ENCODE results near the gene MINDY3.

DNA sequence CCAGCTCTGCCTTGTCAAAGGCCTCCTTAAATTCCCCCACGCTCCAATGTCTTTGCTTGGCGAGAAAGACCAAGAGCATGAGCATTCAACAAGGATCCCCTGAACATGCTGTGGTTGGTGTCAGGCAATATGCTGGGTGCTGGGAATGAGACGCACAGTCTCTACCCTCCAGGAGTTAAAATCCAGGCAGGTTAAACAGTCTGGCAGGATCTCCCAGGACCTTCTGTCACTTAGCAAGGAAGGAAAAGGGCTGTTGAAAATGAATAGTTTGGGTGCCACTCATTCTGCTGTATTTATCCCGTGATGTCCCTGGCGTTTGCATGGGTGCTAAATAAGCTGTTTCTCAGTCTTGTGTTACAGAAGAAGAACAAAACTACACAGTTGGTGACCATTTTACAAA, 118.7 kb downstream of the MINDY3 start:
- TF ChIP-seq, protein P1, sequence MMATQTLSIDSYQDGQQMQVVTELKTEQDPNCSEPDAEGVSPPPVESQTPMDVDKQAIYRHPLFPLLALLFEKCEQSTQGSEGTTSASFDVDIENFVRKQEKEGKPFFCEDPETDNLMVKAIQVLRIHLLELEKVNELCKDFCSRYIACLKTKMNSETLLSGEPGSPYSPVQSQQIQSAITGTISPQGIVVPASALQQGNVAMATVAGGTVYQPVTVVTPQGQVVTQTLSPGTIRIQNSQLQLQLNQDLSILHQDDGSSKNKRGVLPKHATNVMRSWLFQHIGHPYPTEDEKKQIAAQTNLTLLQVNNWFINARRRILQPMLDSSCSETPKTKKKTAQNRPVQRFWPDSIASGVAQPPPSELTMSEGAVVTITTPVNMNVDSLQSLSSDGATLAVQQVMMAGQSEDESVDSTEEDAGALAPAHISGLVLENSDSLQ (IDR thresholded peaks at IDR 0.05): no peak
- TF ChIP-seq HDGF (IDR thresholded peaks at IDR 0.05; ENCODE audit: borderline replicate concordance) (no peak), ELF4 (IDR thresholded peaks at IDR 0.05) (no peak), BHLHE40 (IDR thresholded peaks at IDR 0.05; ENCODE audit: borderline replicate concordance) (no peak), SP1 (IDR thresholded peaks at IDR 0.05) (no peak), ARNT (IDR thresholded peaks at IDR 0.05) (no peak), FOXM1 (IDR thresholded peaks at IDR 0.05; ENCODE audit: borderline replicate concordance) (no peak)
